Sciatic nerve (tissue), 2 donors: ENCODE data around the gene EPC1. TPM values are rescaled to one million over a fixed set of nuclear protein-coding genes. Genes with fewer than 3 reads are reported as not detected.
"Not testable (repeated sequence)": the region's sequence is repeated elsewhere in the genome, so short reads cannot be mapped to it uniquely, and the experiment has no call there.

ENCODE experiments used
- ATAC-seq: fragments of 200-7000 bp; cut with Tn5 transposase; one replicate; pipeline ENCODE4 v1.9.1; 2020; ENCODE audit warnings: mild to moderate bottlenecking, moderate library complexity
- DNase-seq: peaks from one replicate; pipeline ENCODE4 v3.0.0-alpha.2; 2020; ENCODE audit warnings: low spot score
- intact Hi-C: fragments of 100-400 bp; cut with DNase I; formaldehyde crosslinking; loops from one replicate; pipeline ENCODE4 v1.14.2; 2022
- total RNA-seq: library from RNA; stranded (reverse); fragmentation: NEBNext Ultra II Directional; extraction: Animal tissue kit (Norgen Biotek cat#: 25700); gene quantifications from one replicate; pipeline ENCODE4 v1.2.1, GENCODE V29; 2021
- donor health status: DM: no; HTN: no; CAD: no.
- donor health status: DM: no; HTN: no; CAD: no.

EPC1 gene, protein sequence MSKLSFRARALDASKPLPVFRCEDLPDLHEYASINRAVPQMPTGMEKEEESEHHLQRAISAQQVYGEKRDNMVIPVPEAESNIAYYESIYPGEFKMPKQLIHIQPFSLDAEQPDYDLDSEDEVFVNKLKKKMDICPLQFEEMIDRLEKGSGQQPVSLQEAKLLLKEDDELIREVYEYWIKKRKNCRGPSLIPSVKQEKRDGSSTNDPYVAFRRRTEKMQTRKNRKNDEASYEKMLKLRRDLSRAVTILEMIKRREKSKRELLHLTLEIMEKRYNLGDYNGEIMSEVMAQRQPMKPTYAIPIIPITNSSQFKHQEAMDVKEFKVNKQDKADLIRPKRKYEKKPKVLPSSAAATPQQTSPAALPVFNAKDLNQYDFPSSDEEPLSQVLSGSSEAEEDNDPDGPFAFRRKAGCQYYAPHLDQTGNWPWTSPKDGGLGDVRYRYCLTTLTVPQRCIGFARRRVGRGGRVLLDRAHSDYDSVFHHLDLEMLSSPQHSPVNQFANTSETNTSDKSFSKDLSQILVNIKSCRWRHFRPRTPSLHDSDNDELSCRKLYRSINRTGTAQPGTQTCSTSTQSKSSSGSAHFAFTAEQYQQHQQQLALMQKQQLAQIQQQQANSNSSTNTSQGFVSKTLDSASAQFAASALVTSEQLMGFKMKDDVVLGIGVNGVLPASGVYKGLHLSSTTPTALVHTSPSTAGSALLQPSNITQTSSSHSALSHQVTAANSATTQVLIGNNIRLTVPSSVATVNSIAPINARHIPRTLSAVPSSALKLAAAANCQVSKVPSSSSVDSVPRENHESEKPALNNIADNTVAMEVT
- 63.6 TPM for total RNA-seq

DNA sequence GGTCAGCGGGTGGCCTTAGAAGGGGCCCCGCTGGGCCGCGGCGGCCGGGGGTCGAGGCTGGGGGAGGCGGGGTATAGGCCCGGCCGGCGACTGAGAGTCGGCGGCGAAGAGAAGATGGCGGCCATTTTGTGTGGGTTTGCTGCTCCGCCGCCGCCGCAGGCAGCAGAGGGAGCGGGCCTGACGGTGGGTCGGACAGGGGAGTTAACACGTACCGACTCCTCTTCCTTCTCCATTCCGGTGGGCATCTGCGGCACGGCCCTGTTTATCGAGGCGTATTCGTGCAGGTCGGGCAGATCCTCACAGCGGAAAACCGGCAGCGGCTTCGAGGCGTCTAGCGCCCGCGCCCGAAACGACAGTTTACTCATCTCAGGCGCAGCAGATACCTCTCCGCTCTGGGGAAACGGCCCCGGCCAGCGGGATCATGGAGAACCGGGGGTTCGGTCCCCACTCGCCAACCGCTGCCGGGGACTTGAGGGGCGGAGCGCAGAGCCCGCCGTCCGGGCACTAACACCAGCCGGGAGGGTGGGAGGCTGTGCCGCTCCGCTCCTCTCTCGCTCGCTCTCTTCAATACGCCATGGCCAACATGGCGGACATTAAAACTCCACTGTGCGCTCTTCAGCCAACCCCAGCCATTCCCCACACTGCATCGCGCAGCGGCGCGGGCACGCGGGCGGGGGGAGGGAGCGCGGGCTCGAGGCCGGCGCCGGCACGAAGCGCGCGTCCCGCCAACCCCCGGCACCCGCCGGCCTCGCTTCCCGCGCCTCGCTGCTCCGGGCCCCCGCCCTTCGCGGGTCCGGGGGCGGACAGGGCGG lies at the start of gene EPC1:
TSS of gene EPC1 (minus strand) at position 608 of the 812 bp plus-strand sequence. CDS start at position 365, 243 bp downstream.
- intact Hi-C loops = no loop called here
- peak; percentile 92 for DNase-seq
- peak; percentile 96 for ATAC-seq

DNA sequence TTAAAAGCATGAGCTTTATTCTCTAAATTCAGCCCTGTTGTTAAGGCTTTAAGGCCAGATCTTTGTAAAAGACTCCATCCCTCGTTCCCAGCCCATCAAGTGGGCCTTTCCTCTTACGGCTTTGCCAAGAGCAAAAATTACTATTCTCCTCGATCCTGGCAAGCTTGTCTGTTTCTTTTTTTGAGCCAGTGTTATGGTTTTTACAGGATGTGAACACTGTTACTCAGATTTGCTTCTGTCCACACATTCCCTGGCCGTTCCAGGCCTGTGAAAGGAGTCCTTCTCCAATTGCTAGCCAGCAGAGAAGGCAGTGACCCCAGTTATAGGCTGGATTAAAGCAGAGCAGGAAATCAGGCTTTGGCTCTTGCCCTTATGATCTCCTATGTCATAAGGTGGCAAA lies 47.0 kb upstream of the EPC1 start:
- intact Hi-C loops = no loop called here
- ATAC-seq = no peak

DNA sequence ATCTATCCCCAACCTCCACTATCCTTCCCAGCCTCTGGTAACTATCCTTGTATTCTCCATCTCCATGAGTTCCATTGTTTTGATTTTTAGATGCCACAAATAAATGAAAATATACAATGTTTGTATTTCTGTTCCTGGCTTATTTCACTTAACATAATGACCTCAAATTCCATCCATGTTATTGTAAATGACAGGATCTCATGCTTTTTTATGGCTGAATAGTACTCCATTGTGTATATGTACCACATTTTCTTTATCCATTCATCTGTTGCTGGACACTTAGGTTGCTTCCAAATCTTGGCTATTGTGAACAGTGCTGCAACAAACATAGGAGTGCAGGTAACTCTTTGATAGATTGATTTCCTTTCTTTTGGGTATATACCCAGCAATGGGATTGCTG lies 45.3 kb upstream of the EPC1 start:
- ATAC-seq, DNase-seq, intact Hi-C loops: not testable (repeated sequence)

More for the DNA sequence above, 47.0 kb upstream of the EPC1 start:
- no peak for DNase-seq

DNA sequence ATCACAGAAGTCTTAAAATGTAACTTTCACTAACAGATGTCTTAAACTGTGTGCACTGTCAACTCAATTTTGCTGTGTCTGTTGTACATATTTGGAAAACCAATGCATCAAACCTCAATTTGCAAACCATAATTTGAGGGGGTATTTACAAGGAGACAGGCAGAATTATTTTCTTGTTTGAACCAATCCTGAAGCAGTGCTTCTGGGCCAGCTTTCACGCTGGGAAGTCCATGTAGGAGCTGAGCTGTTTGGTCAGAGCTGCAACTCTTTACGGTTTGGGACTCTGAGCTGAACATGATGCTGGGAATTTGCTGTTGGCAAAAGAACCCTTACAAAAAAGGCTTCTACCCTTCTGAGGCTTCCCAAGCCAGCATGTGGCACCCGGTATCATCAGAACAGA lies 43.2 kb upstream of the EPC1 start:
- intact Hi-C loops = no loop called here
- DNase-seq = no peak
- no peak for ATAC-seq

DNA sequence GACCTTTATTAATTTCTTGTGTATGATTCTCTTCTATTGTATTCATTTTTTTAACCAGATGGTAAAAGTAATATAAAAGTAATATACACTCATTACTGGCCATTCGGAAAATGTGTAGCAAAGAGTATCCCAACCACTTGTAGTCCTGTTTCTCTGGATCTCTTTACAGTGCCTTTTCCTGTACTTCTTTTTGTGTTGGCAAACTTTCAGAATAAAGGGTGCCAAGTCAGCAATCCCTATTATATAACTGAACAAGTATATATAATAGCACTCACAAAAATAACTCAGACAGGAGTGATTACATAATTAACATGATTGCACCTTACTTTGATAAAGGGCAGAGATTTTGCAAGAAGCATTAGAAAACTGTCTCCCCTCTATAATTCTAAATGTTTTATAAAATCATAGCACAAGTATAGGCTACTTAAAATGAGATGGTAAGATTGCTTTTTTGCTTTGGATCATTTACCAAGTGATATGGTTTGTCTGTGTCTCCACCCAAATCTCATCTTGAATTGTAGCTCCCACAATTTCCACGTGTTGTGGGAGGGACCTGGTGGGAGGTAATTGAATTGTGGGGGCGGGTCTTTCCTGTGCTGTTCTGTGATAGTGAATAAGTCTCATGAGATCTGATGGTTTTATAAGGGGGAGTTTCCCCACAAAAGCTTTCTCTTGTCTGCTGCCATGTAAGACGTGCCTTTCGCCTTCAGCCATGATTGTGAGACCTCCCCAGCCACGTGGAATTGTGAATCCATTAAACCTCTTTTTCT lies 41.5 kb upstream of the EPC1 start:
- ATAC-seq = no peak
- DNase-seq = no peak
- intact Hi-C loops = no loop called here

DNA sequence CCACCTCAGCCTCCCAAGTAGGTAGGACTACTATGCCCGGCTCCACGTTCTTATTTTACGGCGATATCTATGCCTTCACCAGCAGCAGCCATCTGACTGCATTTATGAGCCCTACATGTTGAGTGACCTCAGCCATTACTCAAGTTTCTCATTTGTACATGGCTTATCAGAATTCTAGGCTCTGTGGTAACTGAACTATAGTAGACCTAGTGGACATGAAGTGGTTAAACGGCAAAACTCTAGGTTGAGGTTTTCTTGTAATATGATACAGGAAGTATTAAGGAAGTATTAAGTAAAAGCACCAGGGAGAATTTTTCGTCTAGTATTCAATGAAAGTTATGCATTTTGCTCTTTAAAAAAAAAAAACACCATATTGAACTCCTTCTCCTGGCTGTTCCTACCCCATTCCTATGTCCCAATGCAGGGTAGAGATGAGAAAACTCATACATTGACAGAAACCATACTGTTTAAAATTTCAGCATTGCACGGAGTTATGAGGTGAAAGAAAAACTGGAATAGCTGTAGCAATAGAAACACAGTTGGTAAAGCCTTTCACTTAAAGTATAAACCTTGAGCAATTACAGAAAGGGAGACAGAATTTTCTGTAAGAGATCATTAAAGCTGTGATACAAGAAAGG lies 39.8 kb upstream of the EPC1 start:
- intact Hi-C loops = no loop called here
- DNase-seq (no peak), ATAC-seq (no peak)

DNA sequence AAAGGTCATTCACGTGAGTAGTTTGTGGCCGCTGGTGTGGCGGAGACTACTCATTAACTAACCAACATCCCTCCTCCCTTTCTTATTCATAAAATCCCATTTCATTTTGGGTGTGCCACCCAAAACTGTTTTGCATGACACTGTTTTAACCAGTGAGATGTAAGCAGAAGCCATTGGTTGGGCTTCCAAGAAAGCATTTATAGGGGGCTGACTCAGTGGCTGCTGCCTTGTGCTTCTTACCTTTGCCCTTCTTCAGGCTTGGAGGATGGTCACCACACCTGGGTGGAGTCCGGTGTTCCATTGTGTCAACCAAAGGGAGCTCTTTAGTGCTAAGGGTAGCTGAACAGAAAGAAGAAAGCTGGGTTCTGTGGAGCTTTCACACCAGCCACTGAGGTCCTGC lies 37.2 kb upstream of the EPC1 start:
- DNase-seq = no peak
- intact Hi-C loops = no loop called here
- no peak for ATAC-seq

DNA sequence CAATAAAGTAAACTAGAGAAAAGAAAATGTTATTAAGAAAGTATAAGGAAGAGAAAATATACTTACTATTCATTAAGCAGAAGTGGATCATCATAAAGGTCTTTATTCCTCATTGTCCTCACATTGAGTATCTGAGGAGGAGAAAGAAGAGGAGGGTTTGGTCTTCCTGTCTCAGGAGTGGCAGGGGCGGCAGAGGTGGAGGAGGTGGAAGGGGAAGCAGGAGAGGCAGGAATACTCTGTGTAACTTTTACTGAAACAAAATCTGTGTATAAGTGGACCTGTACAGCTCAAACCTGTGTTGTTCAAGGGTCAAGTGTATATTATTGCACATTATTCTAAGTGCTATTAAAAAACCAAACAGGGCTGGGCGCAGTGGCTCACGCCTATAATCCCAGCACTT lies 34.2 kb upstream of the EPC1 start:
- intact Hi-C loops = no loop called here
- no peak for DNase-seq
- ATAC-seq = no peak

DNA sequence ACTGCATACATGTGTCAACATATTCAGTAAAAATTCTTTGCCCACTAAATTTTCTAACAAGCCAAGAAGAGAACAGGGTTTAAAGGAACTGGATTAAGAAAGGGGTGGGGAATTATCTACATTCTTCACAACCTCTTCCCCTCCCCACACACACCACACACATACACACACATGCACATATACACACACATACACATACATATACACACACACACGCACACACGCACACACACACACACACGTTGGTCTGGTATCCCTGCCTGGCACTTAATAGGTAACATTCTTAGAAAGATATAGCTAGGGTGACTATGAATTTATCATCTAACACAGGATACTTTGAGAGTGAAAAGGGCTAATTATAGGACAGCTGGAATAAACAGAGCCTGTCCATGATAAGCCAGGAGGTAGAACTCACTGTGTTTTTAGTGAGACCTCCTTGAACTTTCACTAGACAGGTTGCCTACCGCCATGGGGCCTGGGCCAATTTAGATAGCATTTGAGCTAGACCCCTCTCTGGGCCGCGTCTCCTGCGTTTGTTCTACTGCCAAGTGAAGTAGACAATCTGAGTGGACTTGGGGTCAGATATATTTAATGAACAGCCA lies 33.1 kb upstream of the EPC1 start:
- DNase-seq (no peak), ATAC-seq (no peak)
- intact Hi-C loops = no loop called here

DNA sequence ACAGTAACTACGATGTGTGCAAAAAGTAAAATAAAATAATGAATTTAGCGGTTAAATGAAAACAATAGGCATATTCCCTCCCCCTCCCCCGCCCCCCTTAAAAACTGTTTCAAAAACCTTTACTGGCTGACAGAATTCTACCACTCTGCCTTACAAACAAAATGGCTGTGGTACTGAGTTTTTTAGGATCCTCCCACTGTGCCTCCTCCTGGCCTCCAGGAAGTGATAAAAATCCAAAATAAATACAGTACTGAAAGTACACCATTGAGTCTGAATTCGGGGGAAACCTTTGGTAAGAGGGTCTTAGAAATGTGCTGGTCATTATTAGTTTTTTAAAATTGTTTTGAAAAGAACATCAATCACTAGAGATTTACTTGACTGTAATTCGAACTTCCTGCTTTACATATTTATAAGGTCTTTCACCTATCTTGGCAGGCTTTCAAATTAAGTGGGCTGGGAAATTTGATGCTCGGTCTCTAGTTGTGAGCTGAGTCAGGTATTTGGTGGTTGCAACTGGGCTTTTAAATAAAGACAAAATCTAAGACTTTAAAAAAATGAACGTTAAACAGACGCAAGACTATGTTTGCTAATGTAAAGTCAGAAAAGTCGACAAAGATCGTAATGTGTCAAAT lies 32.5 kb upstream of the EPC1 start:
- intact Hi-C loops = no loop called here
- ATAC-seq (peak; percentile 78), DNase-seq (no peak)

DNA sequence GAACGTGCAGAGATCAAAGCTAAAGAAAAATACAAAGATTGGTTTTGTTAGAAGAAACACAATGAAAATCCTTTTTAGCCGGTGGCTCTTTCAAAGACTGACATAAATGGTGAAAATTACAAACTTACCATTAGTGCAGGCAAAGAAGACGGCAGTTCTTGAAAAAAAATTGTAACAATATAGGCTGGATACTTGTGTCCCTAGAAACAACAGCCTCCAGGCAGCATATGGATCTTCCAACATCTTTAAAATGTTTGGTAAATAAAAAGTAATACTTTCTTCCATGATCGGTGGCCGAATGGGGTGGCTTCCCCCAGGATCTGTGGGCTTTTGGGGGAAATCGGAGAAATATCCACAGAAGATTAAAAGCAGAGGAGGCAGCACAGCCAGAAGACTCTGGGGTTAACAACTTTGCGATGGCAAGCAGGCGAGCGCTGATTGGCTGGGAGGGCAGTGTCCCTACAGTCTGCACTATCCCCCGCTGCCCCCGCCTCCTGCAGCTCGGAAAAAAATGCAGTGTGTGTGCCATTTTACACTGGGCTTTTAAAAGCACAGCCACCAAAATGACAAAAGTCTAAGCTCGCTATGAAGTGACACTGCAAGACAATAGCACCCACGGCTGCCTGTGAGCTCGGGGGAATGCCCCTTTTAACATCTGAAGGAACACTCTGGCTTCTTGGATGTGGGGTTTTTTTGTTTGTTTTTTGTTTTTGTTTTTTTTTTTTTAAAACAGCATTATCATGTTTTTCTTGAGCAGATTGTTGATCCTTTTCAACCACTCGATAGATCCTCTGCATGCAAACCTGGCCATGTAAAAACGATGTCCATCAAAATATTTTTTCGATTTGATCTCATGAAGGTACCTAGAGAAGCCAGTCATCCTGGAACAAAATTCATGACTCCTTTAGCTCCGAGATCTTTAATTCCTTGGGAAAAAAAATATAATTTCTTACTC lies 31.7 kb upstream of the EPC1 start:
- ATAC-seq (peak; percentile 99), DNase-seq (peak; percentile 95)
- intact Hi-C loops = no loop called here

DNA sequence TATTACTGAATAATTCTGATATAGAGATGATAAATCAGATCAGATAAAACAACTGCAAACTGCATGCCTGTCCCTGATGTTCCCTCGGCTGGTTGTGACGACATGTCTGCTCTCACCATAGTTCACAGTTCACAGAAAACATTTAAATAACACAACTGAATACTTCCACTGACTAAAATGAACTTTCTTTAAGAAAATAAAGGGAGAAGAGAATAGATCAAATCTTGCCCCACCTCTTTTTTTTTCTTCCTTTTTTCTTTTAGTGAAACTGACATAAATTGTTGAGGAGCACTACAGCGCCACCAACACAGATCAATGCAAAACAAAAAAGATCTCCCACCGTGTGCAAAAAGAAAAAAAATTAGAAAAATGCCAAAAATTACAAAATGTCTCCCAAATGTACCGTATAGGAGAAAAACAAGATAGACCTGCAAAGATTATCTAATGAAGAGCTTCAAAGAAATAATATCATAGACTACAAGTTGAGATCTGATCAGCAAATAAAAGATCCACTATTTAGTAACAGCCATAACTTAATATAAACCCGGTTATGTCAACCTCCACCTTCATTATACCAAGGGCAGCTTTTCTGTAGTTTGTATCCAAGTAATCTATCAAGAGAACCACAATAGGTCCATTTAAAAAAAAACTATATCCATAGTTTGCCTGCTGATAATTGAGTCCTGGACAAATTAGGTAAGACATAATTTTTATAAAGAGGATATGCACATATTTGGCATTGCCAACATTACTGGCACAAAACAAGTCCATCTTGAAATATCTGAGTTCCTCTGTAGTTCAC lies 30.7 kb upstream of the EPC1 start:
- peak; percentile 61 for ATAC-seq

DNA sequence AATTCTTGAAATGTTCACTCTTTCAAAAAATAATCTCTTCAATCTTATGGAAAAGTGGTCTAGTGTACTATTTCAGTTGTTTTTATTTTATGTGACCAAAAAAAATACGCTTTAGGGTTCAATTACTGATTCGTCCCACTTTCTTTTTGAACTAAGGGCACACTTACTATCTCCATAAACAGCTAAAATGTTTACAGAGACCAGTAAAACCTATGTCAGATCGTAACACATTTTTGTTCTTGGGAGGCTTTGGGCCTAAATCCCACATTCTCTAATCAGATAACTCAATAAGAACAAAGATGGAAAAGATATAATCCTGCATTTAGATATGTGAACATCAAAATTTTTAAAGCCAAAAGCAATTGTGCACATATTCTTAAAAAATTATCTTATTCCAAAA lies 29.8 kb upstream of the EPC1 start:
- no peak for ATAC-seq
- intact Hi-C loops = no loop called here
- DNase-seq = no peak

More for the DNA sequence above, 30.7 kb upstream of the EPC1 start:
- no peak for DNase-seq
- intact Hi-C loops = no loop called here

DNA sequence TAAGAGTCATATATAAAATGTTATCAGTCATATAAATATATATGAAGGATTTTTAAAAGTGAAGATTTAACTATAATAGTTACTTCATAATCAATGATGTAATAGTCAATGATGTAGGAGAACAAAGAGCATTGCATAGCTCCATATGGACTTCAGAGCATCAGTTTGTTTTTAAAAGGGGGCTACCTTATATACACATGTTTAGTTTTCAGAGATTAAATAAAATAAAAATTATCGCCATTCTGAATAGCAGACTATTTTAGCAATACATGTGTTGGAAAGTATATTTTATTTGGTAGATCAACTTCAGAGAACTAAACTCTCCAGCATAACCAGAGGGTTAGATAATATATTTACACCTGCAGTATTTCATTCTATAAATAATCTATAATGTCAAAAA lies 29.1 kb upstream of the EPC1 start:
- intact Hi-C loops = no loop called here
- no peak for ATAC-seq

DNA sequence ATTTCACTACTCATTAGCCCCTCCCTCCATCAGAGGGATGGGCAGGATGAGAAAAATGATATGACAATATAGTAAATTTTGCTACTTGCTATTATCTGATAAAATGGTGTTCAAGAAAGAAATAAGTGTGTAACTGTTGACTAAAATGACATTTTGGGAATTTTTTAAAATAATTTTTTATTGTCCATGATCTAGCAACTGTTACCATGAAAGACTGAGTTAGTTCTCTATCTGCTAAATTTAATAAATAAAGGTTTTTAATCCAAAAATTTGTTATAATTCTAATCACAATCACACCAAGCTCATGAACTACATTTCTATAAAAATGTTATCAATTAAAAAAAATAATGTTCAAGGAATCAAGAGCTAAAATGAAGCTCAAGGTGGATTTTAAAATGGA lies 28.7 kb upstream of the EPC1 start:
- intact Hi-C loops = no loop called here

More for the DNA sequence above, 29.1 kb upstream of the EPC1 start:
- DNase-seq = no peak

DNA sequence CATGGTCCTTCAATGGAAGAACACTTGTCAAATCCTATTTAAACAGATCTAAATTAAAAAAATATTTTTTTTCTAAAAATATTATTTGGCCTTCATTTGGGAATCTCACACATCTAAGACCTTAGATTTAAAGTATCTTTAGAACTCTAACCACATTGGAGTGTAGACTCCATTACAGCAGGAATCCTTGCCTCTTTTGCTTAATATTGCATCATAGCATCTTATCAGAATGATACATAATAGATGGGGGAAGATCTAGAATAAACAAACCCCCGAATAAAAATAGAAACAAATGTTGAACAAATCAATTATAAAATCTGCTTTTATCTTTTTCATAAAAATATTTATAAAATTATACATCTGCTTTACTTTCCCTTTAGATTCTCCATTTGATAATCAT lies 27.6 kb upstream of the EPC1 start:
- no peak for ATAC-seq
- no peak for DNase-seq
- intact Hi-C loops = no loop called here

More for the DNA sequence above, 28.7 kb upstream of the EPC1 start:
- ATAC-seq = no peak
- DNase-seq = no peak
